NCI-H510A (cell line): ENCODE data around the gene KCNJ11.
A peak's percentile ranks its signal among the peaks of the same experiment; 100 is the strongest.
"Not testable (repeated sequence)": the region's sequence is repeated elsewhere in the genome, so short reads cannot be mapped to it uniquely, and the experiment has no call there.

Experiments used
- DNase-seq: peaks from one replicate; lab custom pipeline; 2025; lab: John Stamatoyannopoulos, UW

Gene KCNJ11

DNA sequence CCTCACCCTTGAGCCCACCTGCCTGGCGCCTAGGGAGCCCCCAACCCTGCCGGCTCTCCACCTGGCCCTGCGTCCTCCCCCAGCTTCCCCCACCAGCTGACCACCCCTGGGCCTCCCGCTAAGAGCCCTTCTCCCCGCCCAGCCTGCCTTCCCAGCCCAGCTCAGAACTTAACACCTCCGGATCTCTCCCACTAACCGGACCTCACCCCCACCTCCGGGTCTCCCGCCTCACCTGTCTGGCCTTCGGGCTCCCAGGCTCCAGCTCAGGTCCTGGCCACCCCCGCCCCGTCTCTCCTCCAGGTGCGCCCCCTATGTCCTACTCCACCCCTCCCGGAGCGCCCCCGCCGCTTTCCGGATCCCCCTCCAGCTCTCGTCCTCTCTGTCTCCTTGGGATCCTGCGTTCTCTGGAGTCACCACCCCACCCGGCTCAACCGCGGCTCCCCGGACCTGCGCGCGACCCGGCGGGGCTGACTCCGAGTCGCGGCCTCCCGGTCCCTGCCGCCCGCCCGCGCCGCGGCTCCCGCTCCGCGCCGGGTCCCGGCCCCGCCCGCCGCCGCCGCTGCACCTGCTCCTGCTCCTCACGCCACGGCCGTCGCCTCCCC lies at the start of gene KCNJ11:
KCNJ11 (minus strand) TSS at position 51 of the 602 bp plus-strand sequence. CDS start 568 bp downstream, outside the sequence.
- DNase-seq, result no peak

DNA sequence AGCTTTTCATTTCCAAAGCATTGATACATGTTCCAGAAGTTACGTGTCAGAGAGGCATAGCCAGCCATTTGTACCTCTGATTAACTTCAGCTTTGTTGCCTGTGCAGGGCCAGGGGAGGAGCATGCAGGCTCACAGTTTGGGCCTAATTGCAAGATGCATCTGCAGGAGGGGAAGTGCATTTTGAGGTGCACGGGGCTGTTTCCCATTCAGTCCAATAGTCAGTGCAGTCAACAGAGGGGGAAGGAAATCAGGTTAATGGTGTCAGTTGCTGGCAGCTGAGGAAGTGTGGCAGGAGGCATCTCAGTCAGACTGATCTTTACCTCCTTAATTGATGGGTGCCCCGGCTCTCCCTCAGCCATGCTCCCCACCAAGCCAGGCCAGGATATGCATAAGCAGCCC lies 48.9 kb upstream of the KCNJ11 start:
- no peak for DNase-seq

- no peak for DNase-seq
Observed at GRCh38 chr11:17434108-17434507, 45.6 kb upstream of the KCNJ11 start.

DNA sequence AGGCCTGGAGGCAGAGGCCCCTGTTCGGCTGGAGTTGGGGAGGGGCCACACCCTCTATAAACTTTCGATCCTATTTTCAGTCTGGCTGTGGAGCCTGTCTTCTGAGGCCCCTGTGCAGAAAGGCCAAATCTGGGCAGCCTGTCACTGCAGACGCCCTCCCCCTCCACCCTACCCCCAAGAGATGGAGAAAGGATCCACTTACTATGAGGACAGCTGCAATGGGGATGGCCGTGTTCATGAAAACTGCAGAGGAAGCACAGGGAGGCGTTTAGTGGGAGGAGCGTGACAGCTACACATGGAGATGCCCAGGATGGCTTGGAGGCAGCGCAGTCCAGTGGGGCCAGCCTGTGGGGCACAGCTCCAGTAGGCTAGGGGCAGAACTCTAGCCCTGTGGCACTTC lies 43.5 kb upstream of the KCNJ11 start:
- DNase-seq, result no peak

DNA sequence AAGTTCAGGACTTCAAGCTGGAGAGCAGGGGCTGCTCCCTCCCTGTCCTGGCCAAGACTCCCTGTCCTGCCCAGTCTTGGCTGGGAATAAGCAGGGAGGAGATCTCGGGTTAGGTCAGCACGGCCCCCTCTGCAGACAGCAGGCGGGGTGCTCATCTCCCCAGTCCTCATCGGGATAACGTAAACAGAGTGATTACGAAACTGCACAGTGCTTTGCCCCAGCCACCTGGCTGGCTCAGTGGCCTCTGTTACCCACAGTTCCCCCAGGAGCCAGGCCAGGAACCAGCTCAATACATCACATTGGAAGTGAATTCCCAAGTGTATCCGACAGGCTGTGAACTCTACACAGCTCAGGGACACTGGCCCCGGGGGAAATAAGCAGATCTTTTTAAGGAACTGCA lies 42.7 kb upstream of the KCNJ11 start:
- no peak for DNase-seq

GRCh38 chr11:17430616-17431015 lies 42.2 kb upstream of the KCNJ11 start:
- no peak for DNase-seq

- no peak for DNase-seq
Observed at GRCh38 chr11:17428925-17429324, 40.5 kb upstream of the KCNJ11 start.

DNA sequence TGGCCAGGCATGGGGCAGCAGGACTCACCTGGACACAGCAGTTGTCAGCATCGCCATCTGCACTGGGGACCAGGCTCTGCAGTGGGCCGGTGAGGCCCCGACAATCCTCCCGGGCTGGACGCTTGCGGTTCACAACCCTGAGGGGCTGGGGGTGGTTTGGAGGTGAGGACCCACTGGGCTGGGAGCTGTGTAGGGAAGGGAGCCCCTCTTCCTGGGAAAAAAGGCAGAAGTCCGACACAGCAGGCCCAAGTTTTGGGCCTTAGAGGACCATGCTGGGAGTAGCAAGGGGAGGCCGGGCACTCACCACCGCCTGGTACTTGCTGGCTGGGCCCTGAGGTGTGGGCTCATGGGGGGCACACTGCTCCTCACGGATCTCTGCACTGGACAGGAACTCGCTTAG lies 39.8 kb upstream of the KCNJ11 start:
- DNase-seq, result no peak

- DNase-seq, result not testable (repeated sequence)
Observed at GRCh38 chr11:17426233-17426632, 37.8 kb upstream of the KCNJ11 start.

DNA sequence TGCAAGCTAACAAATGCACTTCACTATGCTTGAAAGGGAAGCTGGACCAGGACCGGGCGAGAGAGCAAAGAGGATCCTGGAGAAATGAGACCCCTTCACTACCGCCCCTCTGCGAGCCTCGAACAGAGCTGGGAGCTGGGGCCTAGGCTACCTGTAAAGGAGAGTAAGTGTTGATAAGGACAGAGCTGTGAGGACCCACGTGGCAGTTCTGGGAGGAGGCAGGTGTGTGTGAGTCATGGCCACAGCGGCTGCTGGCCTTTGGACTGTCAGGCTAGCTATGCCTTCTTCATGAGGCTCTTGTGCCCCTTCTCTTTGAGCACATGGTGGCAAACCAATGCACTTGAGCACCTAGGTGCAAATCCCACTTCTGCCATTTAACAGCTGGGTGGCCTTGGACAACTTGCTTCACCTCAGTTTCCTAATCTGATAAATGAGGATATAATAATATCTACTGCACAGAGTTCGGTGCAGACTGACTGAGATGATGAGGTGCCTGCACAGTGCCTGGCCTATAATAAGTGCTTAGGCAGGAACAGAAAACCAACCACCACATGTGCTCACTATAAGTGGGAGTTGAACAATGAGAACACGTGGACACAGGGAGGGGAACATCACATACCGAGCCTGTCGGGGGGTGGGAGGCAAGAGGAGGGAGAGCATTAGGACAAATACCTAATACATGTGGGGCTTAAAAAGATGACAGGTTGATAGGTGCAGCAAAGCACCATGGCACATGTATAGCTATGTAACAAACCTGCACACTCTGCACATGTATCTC lies 35.3 kb upstream of the KCNJ11 start:
- no peak for DNase-seq

DNA sequence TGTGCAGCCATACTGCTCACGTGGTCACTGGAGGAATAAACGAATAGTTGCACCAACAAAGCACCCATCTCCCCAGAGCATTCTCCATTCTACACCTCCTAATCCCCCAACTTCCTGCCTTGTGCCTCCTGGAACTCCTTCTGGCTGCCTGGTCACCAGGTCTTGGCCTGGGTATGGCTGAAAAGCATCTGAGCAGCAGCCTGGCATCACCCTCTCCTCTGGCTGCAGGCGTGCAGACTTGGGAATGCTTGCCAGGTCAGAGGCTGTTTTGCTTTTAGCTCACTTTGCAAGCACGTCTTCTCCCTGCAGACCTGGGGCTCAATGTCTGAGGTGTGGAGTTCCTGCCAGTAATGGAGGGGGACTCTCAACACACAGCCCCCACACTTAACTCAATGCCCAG lies 33.3 kb upstream of the KCNJ11 start:
- DNase-seq, result no peak

- no peak for DNase-seq
Observed at GRCh38 chr11:17418444-17419081, 30.1 kb upstream of the KCNJ11 start.

DNA sequence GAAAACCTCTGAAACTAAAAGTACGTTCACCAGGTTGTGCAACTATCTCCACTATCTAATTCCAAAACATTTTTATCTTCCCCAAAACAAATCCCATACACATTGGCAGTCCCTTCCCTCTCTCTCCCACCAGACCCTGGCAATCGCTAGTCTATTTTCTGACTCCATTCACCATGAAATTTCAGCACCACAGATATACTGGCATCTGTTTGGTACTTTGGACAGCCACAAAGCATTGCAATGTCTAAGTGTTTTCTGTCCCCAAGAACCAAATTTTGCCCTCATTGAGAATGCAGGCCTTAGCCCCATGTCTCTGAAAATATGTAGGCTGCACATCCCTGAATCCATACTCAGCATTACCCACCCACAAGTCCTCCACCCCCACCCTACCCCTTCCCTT lies 28.0 kb upstream of the KCNJ11 start:
- no peak for DNase-seq

GRCh38 chr11:17415523-17416104 lies 27.2 kb upstream of the KCNJ11 start:
- DNase-seq, result no peak

DNA sequence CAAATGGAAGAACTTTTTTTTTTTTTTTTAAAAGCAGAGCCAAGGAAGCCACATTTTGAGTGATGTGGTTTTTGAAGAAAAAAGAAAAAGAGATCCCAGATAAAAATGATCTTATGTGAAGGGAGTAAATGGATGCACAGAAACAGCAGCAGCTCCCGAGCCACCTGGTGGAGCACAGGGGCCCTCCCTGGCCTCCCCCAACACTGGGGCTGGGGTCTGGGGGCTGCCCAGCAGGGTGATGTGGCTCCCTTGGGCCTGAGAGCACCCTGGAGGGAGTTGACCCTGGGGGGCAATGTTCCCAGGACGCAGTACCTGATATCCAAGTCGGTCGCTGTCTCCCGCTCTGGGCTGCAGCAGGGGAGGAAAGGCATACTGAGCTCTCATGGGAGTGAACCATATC lies 26.5 kb upstream of the KCNJ11 start:
- DNase-seq, result no peak

GRCh38 chr11:17414317-17414737 lies 25.9 kb upstream of the KCNJ11 start:
- peak; percentile 57 for DNase-seq

- peak; percentile 65 for DNase-seq
Observed at GRCh38 chr11:17413414-17414316, 25.2 kb upstream of the KCNJ11 start.

GRCh38 chr11:17412488-17413180 lies 24.2 kb upstream of the KCNJ11 start:
- DNase-seq, result no peak

DNA sequence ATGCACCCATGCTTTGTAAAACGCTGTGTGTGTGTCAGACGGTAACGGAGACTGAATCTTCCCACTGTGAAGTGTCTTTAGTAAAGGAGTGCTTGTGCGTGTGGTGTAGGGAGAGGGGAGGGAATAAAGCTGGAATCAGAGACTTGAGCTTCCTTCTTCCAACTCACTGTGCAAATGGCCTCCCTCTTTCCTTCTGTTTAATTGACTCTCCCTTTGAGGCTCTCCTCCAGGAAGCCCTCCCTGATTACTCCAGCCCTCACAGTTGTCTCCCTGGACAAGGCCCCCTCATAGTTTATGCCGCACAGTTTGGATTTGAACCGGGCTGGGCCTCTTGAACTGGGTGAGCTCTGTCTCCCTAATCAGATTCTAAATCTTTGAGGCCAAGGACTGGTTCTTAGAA lies 23.0 kb upstream of the KCNJ11 start:
- DNase-seq, result no peak

- DNase-seq, result no peak
Observed at GRCh38 chr11:17410606-17411379, 22.3 kb upstream of the KCNJ11 start.
